Psoas muscle (tissue), 8 donors: ENCODE data around the gene UGT1A4. TPM values are rescaled to one million over a fixed set of nuclear protein-coding genes. Genes with fewer than 3 reads are reported as not detected.

ENCODE experiments used
- ATAC-seq, 4 donors: fragments of 200-7000 bp; cut with Tn5 transposase; one replicate each; pipeline ENCODE4 v1.9.1; 2020; ENCODE audit warnings: moderate library complexity in 3 of 4, mild to moderate bottlenecking in 2 of 4
- DNase-seq, 2 donors: peaks; one replicate each; pipeline ENCODE4 v3.0.0-alpha.2; 2020
- H3K27ac ChIP-seq: fragments of 200-600 bp; one replicate; pipeline ENCODE4 v1.8.0; 2022
- H3K27me3 ChIP-seq, 3 donors: fragments of 200-600 bp in 1 of 3; one replicate each; pipeline versions ENCODE4 v1.6.1 to v1.8.0; 2013 to 2022; ENCODE audit warnings: low read length in 2 of 3, mild to moderate bottlenecking in 2 of 3, moderate library complexity in 1 of 3; ENCODE audit not compliant: insufficient read depth in 3 of 3
- H3K36me3 ChIP-seq, 2 donors: fragments of 200-600 bp in 1 of 2; one replicate each; pipeline versions ENCODE4 v1.6.1 to v1.8.0; 2013 to 2022; ENCODE audit warnings: low read depth in 1 of 2, mild to moderate bottlenecking in 1 of 2, moderate library complexity in 1 of 2; ENCODE audit not compliant: insufficient read depth in 1 of 2
- H3K4me1 ChIP-seq: fragments of 200-600 bp; one replicate; pipeline ENCODE4 v1.8.0; 2022
- H3K4me3 ChIP-seq: fragments of 200-600 bp; one replicate; pipeline ENCODE4 v1.8.0; 2022; ENCODE audit warnings: mild to moderate bottlenecking
- H3K9me3 ChIP-seq: fragments of 200-600 bp; one replicate; pipeline ENCODE4 v1.8.0; 2022
- WGBS, 3 donors: extraction: QIAGEN DNeasy Blood & Tissue Kit; methylation state at CpG; one replicate each; pipeline versions ENCODE4 v1.1.6 to v1.1.7; 2013; 5-methylcytosine and 5-hydroxymethylcytosine counted together
- intact Hi-C, 2 donors: fragments of 100-400 bp; cut with DNase I; formaldehyde crosslinking; loops; one replicate each; pipeline versions ENCODE4 v1.11.0 to v1.14.2; 2022
- polyA plus RNA-seq, 3 donors: library from polyadenylated mRNA; stranded (reverse); fragments of 200-250 nt; gene quantifications; one replicate each; pipeline ENCODE4 v1.2.3, GENCODE V29; 2013
- total RNA-seq, 4 donors: library from RNA; stranded (reverse); fragmentation: NEBNext Ultra II Directional in 2 of 4; extraction: Animal tissue kit (Norgen Biotek cat#: 25700) in 2 of 4; gene quantifications; one replicate each; pipeline versions ENCODE4 v1.2.1 to v1.2.4, GENCODE V29; 2021 to 2023
- TF ChIP-seq, protein P1 (sequence below): fragments of 200-600 bp; IDR thresholded peaks from one replicate; pipeline ENCODE4 v1.8.0; 2022; ENCODE audit warnings: antibody characterized with exemption
- donor health status: healthy with polysubstance abuse.
- donor health status: DM: no; HTN: no; CAD: no; lungs with moderate emphysema.
- donor health status: Bipolar disorder and iron deficiency.
- donor health status: healthy.
- donor health status: DM: yes; HTN: yes; CAD: no.
- donor health status: DM: no; HTN: no; CAD: no.
- donor health status: DM: no; HTN: no; CAD: no.
- donor health status: DM: yes; HTN: yes; CAD: no.

Gene UGT1A4
- total and polyA plus RNA-seq, 7 donors, result not detected

DNA sequence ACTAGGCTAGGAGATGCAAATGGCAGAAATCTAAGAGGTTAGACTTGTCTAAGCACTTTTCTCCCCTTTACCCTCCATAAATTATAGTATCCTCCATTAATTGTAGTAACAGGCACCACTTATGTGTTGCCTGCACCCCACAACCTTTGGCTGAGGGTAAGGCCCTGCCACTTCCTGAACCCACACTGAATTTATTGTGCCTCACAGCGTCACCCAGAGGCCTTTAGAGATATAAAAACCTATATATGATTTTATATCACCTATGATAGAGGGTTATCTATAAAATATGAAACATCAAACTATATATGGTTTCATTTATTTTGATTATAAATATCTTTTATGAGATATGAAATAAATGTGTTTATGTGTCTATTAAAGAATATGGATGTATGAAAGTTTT, 44.2 kb upstream of the UGT1A4 start:
- intact Hi-C loops, result no loop called here
- Histone ChIP-seq H3K9me3 (no peaks in the 10 kb centered on the region), H3K36me3 (no peaks in the 10 kb centered on the region), H3K4me1 (no peaks in the 10 kb centered on the region), H3K4me3 (no peak overlapping the region), H3K27ac (no peak overlapping the region), H3K27me3 (no peaks in the 10 kb centered on the region)
- ATAC-seq (no peak), DNase-seq (no peak)
- 41 to 58% (median 49%) methylated on average over 1 of the region's 1 CpG for WGBS, 3 donors
- TF ChIP-seq, protein P1, sequence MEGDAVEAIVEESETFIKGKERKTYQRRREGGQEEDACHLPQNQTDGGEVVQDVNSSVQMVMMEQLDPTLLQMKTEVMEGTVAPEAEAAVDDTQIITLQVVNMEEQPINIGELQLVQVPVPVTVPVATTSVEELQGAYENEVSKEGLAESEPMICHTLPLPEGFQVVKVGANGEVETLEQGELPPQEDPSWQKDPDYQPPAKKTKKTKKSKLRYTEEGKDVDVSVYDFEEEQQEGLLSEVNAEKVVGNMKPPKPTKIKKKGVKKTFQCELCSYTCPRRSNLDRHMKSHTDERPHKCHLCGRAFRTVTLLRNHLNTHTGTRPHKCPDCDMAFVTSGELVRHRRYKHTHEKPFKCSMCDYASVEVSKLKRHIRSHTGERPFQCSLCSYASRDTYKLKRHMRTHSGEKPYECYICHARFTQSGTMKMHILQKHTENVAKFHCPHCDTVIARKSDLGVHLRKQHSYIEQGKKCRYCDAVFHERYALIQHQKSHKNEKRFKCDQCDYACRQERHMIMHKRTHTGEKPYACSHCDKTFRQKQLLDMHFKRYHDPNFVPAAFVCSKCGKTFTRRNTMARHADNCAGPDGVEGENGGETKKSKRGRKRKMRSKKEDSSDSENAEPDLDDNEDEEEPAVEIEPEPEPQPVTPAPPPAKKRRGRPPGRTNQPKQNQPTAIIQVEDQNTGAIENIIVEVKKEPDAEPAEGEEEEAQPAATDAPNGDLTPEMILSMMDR, result no peak

DNA sequence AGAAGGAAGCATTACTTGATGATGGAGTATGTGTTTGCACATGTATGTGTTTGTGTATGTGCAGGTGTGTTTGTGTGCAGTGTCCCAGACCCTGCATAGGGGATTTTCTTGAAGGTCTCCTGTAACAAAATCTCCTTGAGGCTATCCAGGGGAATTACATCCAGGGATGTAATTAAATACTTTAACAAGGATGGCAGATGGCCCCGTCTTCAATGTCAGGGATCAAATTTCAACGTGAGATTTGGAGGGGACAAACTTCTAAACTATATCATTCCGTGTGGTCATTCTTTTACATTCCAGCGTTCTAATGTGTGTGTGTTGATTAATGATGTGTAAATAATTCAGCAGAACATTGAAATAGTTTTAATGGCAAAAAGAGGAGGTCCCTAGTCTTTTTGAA, 43.5 kb upstream of the UGT1A4 start:
- H3K27ac ChIP-seq, result no peak overlapping the region
- TF ChIP-seq, protein P1, result no peak
- no peaks in the 10 kb centered on the region for H3K36me3 ChIP-seq
- ATAC-seq, result no peak
- H3K4me1 ChIP-seq, result no peaks in the 10 kb centered on the region
- H3K27me3 ChIP-seq, result no peaks in the 10 kb centered on the region
- no peaks in the 10 kb centered on the region for H3K9me3 ChIP-seq
- H3K4me3 ChIP-seq, result no peak overlapping the region
- WGBS, 3 donors, result 10 to 17% (median 15%) methylated on average over 4 of the region's 4 CpGs
- intact Hi-C loops, result no loop called here
- no peak for DNase-seq

DNA sequence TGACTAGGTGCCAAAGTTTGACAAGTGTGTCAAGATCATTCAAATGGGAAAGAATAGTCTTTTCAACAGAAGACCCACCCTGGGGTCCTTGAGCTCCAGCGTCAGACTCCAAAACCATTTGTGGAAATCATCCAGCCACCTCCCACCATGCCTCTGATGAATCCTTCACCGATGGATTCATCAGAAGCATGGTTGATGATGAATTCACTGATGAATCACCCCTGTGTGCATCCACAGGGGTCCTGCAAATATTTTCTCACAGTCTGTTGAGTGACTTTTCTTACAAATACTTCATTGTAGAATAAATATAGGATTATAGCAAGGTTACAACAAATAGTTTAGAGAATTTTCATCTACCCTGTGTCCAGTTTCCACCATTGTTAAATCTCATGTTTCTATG, 42.5 kb upstream of the UGT1A4 start:
- H3K36me3 ChIP-seq, result no peaks in the 10 kb centered on the region
- ATAC-seq (no peak), DNase-seq (no peak)
- H3K9me3 ChIP-seq, result no peaks in the 10 kb centered on the region
- TF ChIP-seq, protein P1, result no peak
- 67 to 75% (median 71%) methylated on average over 2 of the region's 2 CpGs for WGBS, 3 donors
- H3K4me1 ChIP-seq, result no peaks in the 10 kb centered on the region
- intact Hi-C loops, result no loop called here
- no peak overlapping the region for H3K27ac ChIP-seq
- H3K4me3 ChIP-seq, result no peak overlapping the region
- H3K27me3 ChIP-seq, result no peaks in the 10 kb centered on the region

DNA sequence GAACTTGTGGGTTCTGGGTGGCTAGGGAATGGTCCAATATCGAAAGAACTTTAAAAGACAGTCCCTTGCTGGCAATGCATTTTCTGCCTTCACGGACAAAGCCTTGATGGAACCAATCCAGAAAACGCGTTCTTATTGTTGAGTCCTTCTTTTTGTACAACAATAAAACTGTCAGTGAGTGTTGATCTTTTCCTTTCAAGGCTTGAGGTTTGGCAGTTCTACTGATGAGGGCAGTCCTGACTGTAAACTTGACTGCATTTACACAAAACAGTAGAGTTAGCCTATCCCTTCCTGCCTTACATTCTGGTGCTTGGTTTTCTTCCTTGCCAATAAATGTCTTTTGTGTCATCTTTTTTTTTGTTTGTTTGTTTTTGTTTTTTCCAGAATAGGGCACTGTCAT, 39.3 kb upstream of the UGT1A4 start:
- Histone ChIP-seq H3K4me3 (no peak overlapping the region), H3K4me1 (no peaks in the 10 kb centered on the region), H3K9me3 (no peaks in the 10 kb centered on the region), H3K27ac (no peak overlapping the region), H3K27me3 (no peaks in the 10 kb centered on the region), H3K36me3 (no peaks in the 10 kb centered on the region)
- intact Hi-C loops, result no loop called here
- ATAC-seq (no peak), DNase-seq (no peak)
- WGBS, 3 donors, result 68 to 73% (median 72%) methylated on average over 4 of the region's 4 CpGs
- TF ChIP-seq, protein P1, result no peak

DNA sequence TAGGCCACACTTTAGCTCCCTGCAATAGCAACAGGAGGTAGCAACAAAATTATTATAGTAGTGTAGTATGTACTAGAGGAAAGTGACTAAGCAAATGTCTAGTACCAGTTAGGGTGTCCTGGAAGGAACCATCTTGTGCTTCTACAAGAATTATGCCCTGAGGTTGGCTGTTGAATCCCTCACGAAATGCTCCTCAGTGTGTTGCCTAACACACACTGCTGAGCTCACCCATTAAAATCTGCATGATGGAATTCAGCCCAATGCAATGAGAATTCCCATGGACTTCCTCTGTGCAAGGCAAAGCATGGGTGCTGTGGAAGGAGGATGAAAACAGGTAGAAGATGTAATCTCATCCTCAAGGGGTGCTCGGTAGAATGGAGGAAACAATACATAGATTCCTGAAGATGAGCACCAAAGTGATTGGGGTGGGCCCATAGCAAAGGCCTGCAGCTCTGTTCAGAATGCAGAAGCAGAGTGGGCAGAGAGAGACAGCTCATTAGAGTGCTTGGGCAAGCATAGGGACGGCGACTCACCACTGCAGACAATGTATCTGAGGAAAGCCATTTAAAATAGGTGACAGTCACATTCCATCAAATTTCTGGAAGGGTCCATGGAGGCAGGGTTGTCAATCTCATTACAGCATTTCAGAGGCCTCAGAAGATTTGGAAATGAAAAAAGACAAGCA, 38.0 kb upstream of the UGT1A4 start:
- DNase-seq, result no peak
- H3K27ac ChIP-seq, result no peak overlapping the region
- H3K9me3 ChIP-seq, result no peaks in the 10 kb centered on the region
- TF ChIP-seq, protein P1, result no peak
- intact Hi-C loops, result no loop called here
- no peak for ATAC-seq
- 76 to 91% (median 90%) methylated on average over 4 of the region's 4 CpGs for WGBS, 3 donors
- H3K36me3 ChIP-seq, result no peaks in the 10 kb centered on the region
- no peak overlapping the region for H3K4me3 ChIP-seq
- H3K27me3 ChIP-seq, result no peaks in the 10 kb centered on the region
- H3K4me1 ChIP-seq, result no peaks in the 10 kb centered on the region
